ENCODE data around the gene IQCE. TPM values are rescaled to one million over a fixed set of nuclear protein-coding genes. Genes with fewer than 3 reads are reported as not detected.

IQCE gene
- total RNA-seq, 1 experiment from 2014 or later = 21.4 TPM

- H3K9ac ChIP-seq (ENCODE audit: low read length) = peak overlapping the region; percentile 68; the same call in 1 of the 2 replicates
- no peaks in the 10 kb centered on the region for H4K20me1 ChIP-seq (ENCODE audit: insufficient read depth)
- ChIA-PET POLR2A (no interaction called here), CTCF (no interaction called here), RAD21 (ENCODE audit: low non-redundant PET in 1 of 2, low total read pairs in 2 of 2, uncharacterized antibody in 2 of 2, unreplicated experiment in 2 of 2) (no interaction called here)
- no peak for TF ChIP-seq EZH2phosphoT487 (IDR thresholded peaks at IDR 0.05; ENCODE audit: borderline replicate concordance)
- TF ChIP-seq, protein P1, sequence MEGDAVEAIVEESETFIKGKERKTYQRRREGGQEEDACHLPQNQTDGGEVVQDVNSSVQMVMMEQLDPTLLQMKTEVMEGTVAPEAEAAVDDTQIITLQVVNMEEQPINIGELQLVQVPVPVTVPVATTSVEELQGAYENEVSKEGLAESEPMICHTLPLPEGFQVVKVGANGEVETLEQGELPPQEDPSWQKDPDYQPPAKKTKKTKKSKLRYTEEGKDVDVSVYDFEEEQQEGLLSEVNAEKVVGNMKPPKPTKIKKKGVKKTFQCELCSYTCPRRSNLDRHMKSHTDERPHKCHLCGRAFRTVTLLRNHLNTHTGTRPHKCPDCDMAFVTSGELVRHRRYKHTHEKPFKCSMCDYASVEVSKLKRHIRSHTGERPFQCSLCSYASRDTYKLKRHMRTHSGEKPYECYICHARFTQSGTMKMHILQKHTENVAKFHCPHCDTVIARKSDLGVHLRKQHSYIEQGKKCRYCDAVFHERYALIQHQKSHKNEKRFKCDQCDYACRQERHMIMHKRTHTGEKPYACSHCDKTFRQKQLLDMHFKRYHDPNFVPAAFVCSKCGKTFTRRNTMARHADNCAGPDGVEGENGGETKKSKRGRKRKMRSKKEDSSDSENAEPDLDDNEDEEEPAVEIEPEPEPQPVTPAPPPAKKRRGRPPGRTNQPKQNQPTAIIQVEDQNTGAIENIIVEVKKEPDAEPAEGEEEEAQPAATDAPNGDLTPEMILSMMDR (IDR thresholded peaks at IDR 0.05 in 2 of 3, conservative IDR thresholded peaks at IDR 0.05 in 1 of 3; ENCODE audit: borderline replicate concordance in 1 of 3, insufficient read depth in 1 of 3, low read depth in 2 of 3, low read length in 2 of 3) = peak in 1 of 3 experiments; percentile 7; a peak in 1 of 6 replicates
- H3K4me1 ChIP-seq (ENCODE audit: control insufficient read depth in 1 of 2, insufficient read depth in 2 of 2, low read length in 2 of 2) = peaks cover 49 to 80% of the 10 kb centered on the region in 2 experiments
- BruUV-seq (replicated peaks) = no TSS peak
- no peaks in the 10 kb centered on the region for H3K36me3 ChIP-seq (ENCODE audit: control insufficient read depth in 1 of 2, insufficient read depth in 2 of 2, low read length in 2 of 2)
- intact Hi-C loops (cut with micrococcal nuclease) = loop anchor here (5.0 kb wide), 1 partner anchor 35 kb away; the partner anchor contains the start of genes BRAT1 and IQCE
- no peaks in the 10 kb centered on the region for H3K9me2 ChIP-seq (ENCODE audit: insufficient read depth)
- ATAC-seq = no peak
- DNase-seq (ENCODE audit: low read depth, low spot score) = no peak
- peaks cover 13% of the 10 kb centered on the region; the same call in 1 of the 2 replicates for H3K79me2 ChIP-seq (ENCODE audit: insufficient read depth, low read length)
- H3K4me3 ChIP-seq (replicated peaks in 1 of 2; ENCODE audit: low read depth in 1 of 2, low read length in 2 of 2) = peak overlapping the region in 1 of 2 experiments; percentile 42; a peak in 1 of 4 replicates
- no peak overlapping the region for H2AFZ ChIP-seq (ENCODE audit: low read depth, low read length, poor library complexity, severe bottlenecking)
- H3K27ac ChIP-seq (ENCODE audit: low read depth, low read length) = peak overlapping the region; percentile 98
- no peaks in the 10 kb centered on the region for H3K27me3 ChIP-seq (ENCODE audit: insufficient read depth, low read length)
- H3K9me3 ChIP-seq (ENCODE audit: control insufficient read depth in 1 of 2, insufficient read depth in 1 of 2, low read depth in 1 of 2, low read length in 2 of 2) = no peaks in the 10 kb centered on the region
- peak overlapping the region; percentile 85 for H3K4me2 ChIP-seq (ENCODE audit: low read length)
Measured at GRCh38 chr7:2521952-2522591, 36.7 kb upstream of the IQCE start.

DNA sequence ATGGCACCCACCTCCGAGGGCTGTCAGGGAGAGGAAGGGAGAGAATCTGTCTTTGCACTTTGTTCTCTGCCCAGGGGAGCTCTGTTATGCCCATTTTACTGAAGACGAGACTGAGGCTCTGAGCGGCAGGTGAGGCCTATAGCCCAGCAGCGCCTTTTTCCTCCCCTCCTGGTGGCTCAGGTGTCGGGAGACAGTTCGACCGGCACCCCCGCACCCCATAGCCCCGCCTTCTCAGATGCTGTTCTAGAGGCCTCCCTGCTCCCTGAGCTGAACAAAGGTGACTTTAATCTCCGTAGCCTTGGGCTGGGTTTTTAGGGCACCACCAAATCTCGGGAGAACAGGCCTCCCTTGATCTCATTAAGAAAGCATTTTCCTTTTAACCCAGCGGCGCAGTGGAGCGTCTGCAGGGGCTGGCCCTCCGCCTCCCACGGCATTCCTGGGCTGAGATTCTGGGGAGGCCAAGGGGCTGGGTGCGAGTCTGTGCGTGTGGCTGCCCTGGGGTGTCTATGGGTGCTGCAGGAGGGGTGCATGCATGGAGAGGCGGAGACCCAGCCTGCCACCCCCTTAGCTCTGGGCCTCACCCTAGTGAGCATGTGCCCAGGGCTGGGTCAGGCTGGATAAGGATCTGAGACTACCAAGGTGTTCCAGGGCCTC is 35.9 kb upstream of the IQCE start:
- Histone ChIP-seq H3K4me2 (ENCODE audit: low read length) (peak overlapping the region; percentile 85), H3K9me2 (ENCODE audit: insufficient read depth) (no peaks in the 10 kb centered on the region), H3K9ac (ENCODE audit: low read length) (peak overlapping the region; percentile 68), H4K20me1 (ENCODE audit: insufficient read depth) (no peaks in the 10 kb centered on the region), H3K4me1 (ENCODE audit: control insufficient read depth in 1 of 2, insufficient read depth in 2 of 2, low read length in 2 of 2) (peaks cover 54 to 80% of the 10 kb centered on the region in 2 experiments), H3K27me3 (ENCODE audit: insufficient read depth, low read length) (no peaks in the 10 kb centered on the region), H3K4me3 (replicated peaks in 1 of 2; ENCODE audit: low read depth in 1 of 2, low read length in 2 of 2) (peak overlapping the region; percentile 28 to 42), H3K9me3 (ENCODE audit: control insufficient read depth in 1 of 2, insufficient read depth in 1 of 2, low read depth in 1 of 2, low read length in 2 of 2) (no peaks in the 10 kb centered on the region), H3K36me3 (ENCODE audit: control insufficient read depth in 1 of 2, insufficient read depth in 2 of 2, low read length in 2 of 2) (no peaks in the 10 kb centered on the region), H3K79me2 (ENCODE audit: insufficient read depth, low read length) (peaks cover 13% of the 10 kb centered on the region; the same call in 1 of the 2 replicates), H2AFZ (ENCODE audit: low read depth, low read length, poor library complexity, severe bottlenecking) (no peak overlapping the region), H3K27ac (ENCODE audit: low read depth, low read length) (peak overlapping the region; percentile 98)
- BruUV-seq (replicated peaks) = no TSS peak
- ChIA-PET POLR2A (no interaction called here), CTCF (interaction anchor here (1.3 kb wide), 1 partner anchor 53 kb away, joined by 3 read pairs; no protein-coding TSS in a partner anchor), RAD21 (ENCODE audit: low non-redundant PET in 1 of 2, low total read pairs in 2 of 2, uncharacterized antibody in 2 of 2, unreplicated experiment in 2 of 2) (no interaction called here)
- intact Hi-C loops (cut with micrococcal nuclease) = loop anchor here (5.0 kb wide), 1 partner anchor 34 kb away; the partner anchor contains the start of genes BRAT1 and IQCE
- peak; percentile 33 for ATAC-seq
- 0 out of 2 replicates have a peak, but pooled peaks have one; percentile 30 for TF ChIP-seq ZFX (IDR thresholded peaks at IDR 0.05)
- no peak for TF ChIP-seq EZH2 (IDR thresholded peaks at IDR 0.05)
- DNase-seq (ENCODE audit: low read depth, low spot score) = peak; percentile 56
